IMR-90 (cell line): ENCODE data around the gene FNTB. TPM values are rescaled to one million over a fixed set of nuclear protein-coding genes. Genes with fewer than 3 reads are reported as not detected.

Source experiments
- ATAC-seq: fragments of 200-7000 bp; cut with Tn5 transposase; 2 replicates; pipeline ENCODE4 v1.9.1; 2020; ENCODE audit warnings: low read depth, mild to moderate bottlenecking, moderate library complexity
- BruUV-seq: library from RNA; stranded (reverse); fragments of 400-500 nt; replicated peaks from 2 replicates; lab custom pipeline; 2021; lab: Mats Ljungman, UMichigan
- CTCF ChIA-PET: fragments of 300-600 bp; formaldehyde crosslinking; extraction: SDS; loops from one replicate; lab custom pipeline; 2021; ENCODE audit warnings: antibody characterized with exemption; lab: Yijun Ruan, JAX
- POLR2A ChIA-PET: fragments of 300-600 bp; sonication (Branson Sonifier 250); formaldehyde crosslinking; loops from one replicate; lab custom pipeline; 2022; ENCODE audit warnings: antibody characterized with exemption; ENCODE audit not compliant: unreplicated experiment; lab: Charles Lee
- DNase-seq: peaks from one replicate; pipeline ENCODE4 v3.0.0; 2013
- H2AFZ ChIP-seq: replicated peaks from 2 replicates; pipeline ENCODE3; 2013; ENCODE audit warnings: low read length, mild to moderate bottlenecking; ENCODE audit not compliant: poor library complexity
- H2AK5ac ChIP-seq: 2 replicates; pipeline ENCODE4 v1.6.1; 2013; ENCODE audit warnings: low read depth, low read length, inconsistent platforms
- H2AK9ac ChIP-seq: replicated peaks from 2 replicates; pipeline ENCODE3; 2013; ENCODE audit warnings: mild to moderate bottlenecking, low read depth, low read length, moderate library complexity; ENCODE audit not compliant: poor library complexity
- H2BK120ac ChIP-seq: 2 replicates; pipeline ENCODE4 v1.6.1; 2013; ENCODE audit warnings: low read depth, low read length, inconsistent platforms
- H2BK15ac ChIP-seq: 3 replicates; pipeline ENCODE4 v1.6.1; 2013; ENCODE audit warnings: low read depth, low read length, inconsistent platforms
- H2BK20ac ChIP-seq: 2 replicates; pipeline ENCODE4 v1.6.1; 2013; ENCODE audit warnings: low read depth, mild to moderate bottlenecking, inconsistent platforms, low read length, moderate library complexity
- H2BK5ac ChIP-seq: 2 replicates; pipeline ENCODE4 v1.6.1; 2013; ENCODE audit warnings: mild to moderate bottlenecking, low read depth, low read length, inconsistent platforms; ENCODE audit not compliant: poor library complexity, severe bottlenecking
- H3K14ac ChIP-seq: replicated peaks from 2 replicates; pipeline ENCODE4 v1.6.1; 2013; ENCODE audit warnings: low read depth, low read length, inconsistent platforms
- H3K18ac ChIP-seq: 2 replicates; pipeline ENCODE4 v1.6.1; 2013; ENCODE audit warnings: low read depth, low read length, control low read depth
- H3K23ac ChIP-seq: 2 replicates; pipeline ENCODE4 v1.6.1; 2013; ENCODE audit warnings: low read depth, low read length, inconsistent platforms
- H3K27ac ChIP-seq: 2 replicates; pipeline ENCODE4 v1.5.1; 2013; ENCODE audit warnings: mild to moderate bottlenecking, control low read depth, low read length; ENCODE audit not compliant: insufficient read depth
- H3K27me3 ChIP-seq: 2 replicates; pipeline ENCODE4 v1.6.1; 2013; ENCODE audit warnings: low read length; ENCODE audit not compliant: control insufficient read depth, insufficient read depth
- H3K36me3 ChIP-seq: 2 replicates; pipeline ENCODE4 v1.6.1; 2013; ENCODE audit warnings: low read length, mixed read lengths; ENCODE audit not compliant: control insufficient read depth, insufficient read depth
- H3K4ac ChIP-seq: 2 replicates; pipeline ENCODE4 v1.6.1; 2013; ENCODE audit warnings: low read depth, low read length, inconsistent platforms
- H3K4me1 ChIP-seq: 2 replicates; pipeline ENCODE4 v1.6.1; 2013; ENCODE audit warnings: low read length, mixed read lengths; ENCODE audit not compliant: control insufficient read depth, insufficient read depth
- H3K4me2 ChIP-seq: 2 replicates; pipeline ENCODE4 v1.6.1; 2013; ENCODE audit warnings: low read depth, mild to moderate bottlenecking, control low read depth, low read length, moderate library complexity
- H3K4me3 ChIP-seq: 2 replicates; pipeline ENCODE4 v1.5.1; 2013; ENCODE audit warnings: low read depth, mild to moderate bottlenecking, control low read depth, low read length, moderate library complexity; ENCODE audit not compliant: insufficient read depth
- H3K56ac ChIP-seq: 2 replicates; pipeline ENCODE4 v1.6.1; 2013; ENCODE audit warnings: low read length, inconsistent platforms; ENCODE audit not compliant: insufficient read depth; ENCODE audit errors: extremely low read depth
- H3K79me1 ChIP-seq, 2 experiments: 2 replicates each; pipeline ENCODE4 v1.6.1; 2013; ENCODE audit warnings: low read length in 2 of 2, inconsistent platforms in 1 of 2, low read depth in 1 of 2
- H3K9ac ChIP-seq: 2 replicates; pipeline ENCODE4 v1.6.1; 2013; ENCODE audit warnings: low read depth, low read length, control low read depth
- H3K9me1 ChIP-seq: 2 replicates; pipeline ENCODE4 v1.6.1; 2013; ENCODE audit warnings: low read length, inconsistent platforms; ENCODE audit not compliant: insufficient read depth
- H3K9me3 ChIP-seq: 2 replicates; pipeline ENCODE4 v1.6.1; 2013; ENCODE audit warnings: low read length; ENCODE audit not compliant: control insufficient read depth, insufficient read depth
- H4K20me1 ChIP-seq: 2 replicates; pipeline ENCODE4 v1.6.1; 2013; ENCODE audit warnings: low read length, inconsistent platforms; ENCODE audit not compliant: insufficient read depth
- H4K5ac ChIP-seq: 2 replicates; pipeline ENCODE4 v1.6.1; 2013; ENCODE audit warnings: mild to moderate bottlenecking, low read depth, low read length, control low read depth
- H4K8ac ChIP-seq, 2 experiments: 2 replicates each; pipeline ENCODE4 v1.6.1; 2013; ENCODE audit warnings: low read depth in 2 of 2, low read length in 2 of 2, control low read depth in 1 of 2, inconsistent platforms in 1 of 2
- H4K91ac ChIP-seq: 2 replicates; pipeline ENCODE4 v1.6.1; 2013; ENCODE audit warnings: low read depth, low read length, inconsistent platforms; ENCODE audit not compliant: insufficient read depth
- CEBPB ChIP-seq: IDR thresholded peaks from 2 replicates; pipeline ENCODE4 v1.6.1; 2012; ENCODE audit warnings: low read depth, low read length, improper control_type of control experiment
- CHD1 ChIP-seq: IDR thresholded peaks from 2 replicates; pipeline ENCODE4 v1.6.1; 2012; ENCODE audit warnings: low read depth, low read length, improper control_type of control experiment
- CTCF ChIP-seq: conservative IDR thresholded peaks from 2 replicates; pipeline ENCODE4 v1.5.1; 2012; ENCODE audit warnings: mild to moderate bottlenecking, low read depth, low read length, improper control_type of control experiment
- ELK1 ChIP-seq: fragments of 150-350 bp; IDR thresholded peaks from 2 replicates; pipeline ENCODE4 v1.6.1; 2016; ENCODE audit warnings: low read depth, mild to moderate bottlenecking, low read length, moderate library complexity, borderline replicate concordance
- MAFK ChIP-seq: IDR thresholded peaks from 2 replicates; pipeline ENCODE4 v1.6.1; 2012; ENCODE audit warnings: low read depth, low read length, improper control_type of control experiment
- MAZ ChIP-seq: IDR thresholded peaks from 2 replicates; pipeline ENCODE4 v1.6.1; 2012; ENCODE audit warnings: low read depth, mild to moderate bottlenecking, low read length, improper control_type of control experiment, moderate library complexity, borderline replicate concordance
- MXI1 ChIP-seq: IDR thresholded peaks from 2 replicates; pipeline ENCODE4 v1.6.1; 2012; ENCODE audit warnings: low read depth, mild to moderate bottlenecking, low read length, moderate library complexity, borderline replicate concordance
- NFE2L2 ChIP-seq: fragments of 150-350 bp; IDR thresholded peaks from 2 replicates; pipeline ENCODE4 v1.6.1; 2016; ENCODE audit warnings: low read depth, mild to moderate bottlenecking, low read length
- POLR2A ChIP-seq: IDR thresholded peaks from 2 replicates; pipeline ENCODE4 v1.6.1; 2012; ENCODE audit warnings: mild to moderate bottlenecking, low read depth, low read length
- RCOR1 ChIP-seq: IDR thresholded peaks from 2 replicates; pipeline ENCODE4 v1.6.1; 2012; ENCODE audit warnings: mild to moderate bottlenecking, low read length, improper control_type of control experiment; ENCODE audit not compliant: insufficient replicate concordance
- RFX5 ChIP-seq: IDR thresholded peaks from 2 replicates; pipeline ENCODE4 v1.8.0; 2012; ENCODE audit warnings: low read depth, mild to moderate bottlenecking, low read length, moderate library complexity
- SMC3 ChIP-seq: fragments of 150-350 bp; IDR thresholded peaks from 2 replicates; pipeline ENCODE4 v1.6.1; 2016; ENCODE audit warnings: low read depth, mild to moderate bottlenecking, antibody characterized with exemption, low read length, moderate library complexity
- USF2 ChIP-seq: fragments of 150-350 bp; IDR thresholded peaks from 2 replicates; pipeline ENCODE4 v1.6.1; 2017; ENCODE audit warnings: mild to moderate bottlenecking, antibody characterized with exemption, low read length, low read depth
- WGBS, 2 experiments: methylation state at CpG; one replicate each; pipeline versions ENCODE4 v1.1.5 to v1.1.7; 2013; ENCODE audit warnings: missing lambda C conversion rate in 2 of 2; ENCODE audit not compliant: insufficient read length in 1 of 2; ENCODE audit errors: extremely low coverage in 2 of 2; 5-methylcytosine and 5-hydroxymethylcytosine counted together
- dilution Hi-C: fragments of 300-500 bp; cut with HindIII; formaldehyde crosslinking; loops from one replicate; pipeline ENCODE4 v1.14.3; 2018; ENCODE audit warnings: low sequenced_read_pairs; ENCODE audit not compliant: unreplicated experiment
- in situ Hi-C: fragments of 300-500 bp; cut with MboI; formaldehyde crosslinking; loops from 3 replicates; pipeline ENCODE4 v1.14.3; 2019; ENCODE audit warnings: low sequenced_read_pairs, inconsistent platforms, mixed read lengths
- intact Hi-C: fragments of 100-400 bp; cut with micrococcal nuclease; formaldehyde crosslinking; loops from 2 replicates; pipeline ENCODE4 v1.10.0; 2022
- polyA plus RNA-seq, 3 experiments: library from polyadenylated mRNA; depleted of rRNA; stranded (reverse); fragments of >200 nt; gene quantifications; 2 replicates each; pipeline ENCODE4 v1.2.3, GENCODE V29; 2012; ENCODE audit warnings: low replicate concordance in 1 of 3
- total RNA-seq: library from RNA; depleted of rRNA; stranded (reverse); fragments of >200 nt; gene quantifications from 2 replicates; pipeline ENCODE4 v1.2.3, GENCODE V29; 2012

Gene FNTB
- total and polyA plus RNA-seq, 2 of the 4 experiments (the other 2 are of a cell fraction) = 9.9 to 18.5 TPM

- ChIA-PET CTCF (no interaction called here), POLR2A (no interaction called here)
- intact Hi-C loops = no loop called here
- Histone ChIP-seq H4K5ac (no peak overlapping the region), H3K27me3 (no peaks in the 10 kb centered on the region), H4K20me1 (peaks cover 27% of the 10 kb centered on the region), H3K23ac (no peak overlapping the region), H3K14ac (no peak overlapping the region), H2BK15ac (no peak overlapping the region), H2BK120ac (no peak overlapping the region), H3K9me3 (no peaks in the 10 kb centered on the region), H3K18ac (no peak overlapping the region), H3K4ac (no peak overlapping the region), H3K4me3 (no peak overlapping the region), H2BK5ac (no peak overlapping the region), H3K27ac (peak overlapping the region; percentile 12; the same call in 1 of the 2 replicates), H3K36me3 (peaks cover 17% of the 10 kb centered on the region), H3K4me2 (no peak overlapping the region), H4K91ac (no peak overlapping the region), H3K56ac (no peak overlapping the region), H2AK9ac (no peak overlapping the region), H2AFZ (no peak overlapping the region), H2BK20ac (no peak overlapping the region), H3K79me1 (peaks cover 41 to 65% of the 10 kb centered on the region in 2 experiments), H3K4me1 (peaks cover 6% of the 10 kb centered on the region; the same call in 1 of the 2 replicates), H3K9ac (no peak overlapping the region), H2AK5ac (no peak overlapping the region), H3K9me1 (0 out of 2 replicates have a peak, but pooled peaks cover 10% of the 10 kb centered on the region), H4K8ac (no peak overlapping the region)
- TF ChIP-seq CEBPB (no peak), SMC3 (no peak), CTCF (no peak), USF2 (no peak), MXI1 (no peak), ELK1 (no peak), MAFK (no peak), CHD1 (no peak), POLR2A (no peak), RCOR1 (no peak), MAZ (no peak), RFX5 (no peak), NFE2L2 (no peak)
- WGBS, 2 experiments = no CpG with 5 or more reads among the region's 6 CpGs
- in situ Hi-C loops = no loop called here
- DNase-seq (no peak), ATAC-seq (no peak)
- BruUV-seq = no TSS peak
- dilution Hi-C loops = no loop called here
Measured at GRCh38 chr14:65096323-65097089, 109.8 kb downstream of the FNTB start.
